ENCODE results near the gene RASSF9.

The RASSF9 gene

GRCh38 chr12:85836197-85837090, at the start of gene RASSF9:
Gene RASSF9 (minus strand): TSS chr12:85836409. CDS start chr12:85836201, 208 bp downstream.
- no peak for DNase-seq (ENCODE audit: low read depth, low spot score)

- DNase-seq (ENCODE audit: low read depth, low spot score) = no peak
Observed at GRCh38 chr12:85883763-85884162, 47.6 kb upstream of the RASSF9 start.

GRCh38 chr12:85877459-85877858, 41.2 kb upstream of the RASSF9 start:
- DNase-seq (ENCODE audit: low read depth, low spot score) = no peak

- DNase-seq (ENCODE audit: low read depth, low spot score) = no peak
Observed at GRCh38 chr12:85874031-85874461, 37.8 kb upstream of the RASSF9 start, which contains the start of gene NTS. Gene NTS (plus strand): TSS chr12:85874295. CDS start chr12:85874404, 109 bp downstream.

GRCh38 chr12:85872497-85873091, 36.4 kb upstream of the RASSF9 start:
- no peak for DNase-seq (ENCODE audit: low read depth, low spot score)

GRCh38 chr12:85866986-85867776, 31.0 kb upstream of the RASSF9 start:
- no peak for DNase-seq (ENCODE audit: low read depth, low spot score)

GRCh38 chr12:85865890-85866289, 29.7 kb upstream of the RASSF9 start:
- no peak for DNase-seq (ENCODE audit: low read depth, low spot score)

- DNase-seq (ENCODE audit: low read depth, low spot score) = no peak
Observed at GRCh38 chr12:85856966-85857365, 20.8 kb upstream of the RASSF9 start.

GRCh38 chr12:85855305-85855704, 19.1 kb upstream of the RASSF9 start:
- DNase-seq (ENCODE audit: low read depth, low spot score) = no peak

- no peak for DNase-seq (ENCODE audit: low read depth, low spot score)
Observed at GRCh38 chr12:85849344-85849743, 13.1 kb upstream of the RASSF9 start.

- DNase-seq (ENCODE audit: low read depth, low spot score) = no peak
Observed at GRCh38 chr12:85843606-85844310, 7.5 kb upstream of the RASSF9 start.

- DNase-seq (ENCODE audit: low read depth, low spot score) = no peak
Observed at GRCh38 chr12:85835426-85836196, 598 bp downstream of the RASSF9 start.

- no peak for DNase-seq (ENCODE audit: low read depth, low spot score)
Observed at GRCh38 chr12:85834378-85834777, 1.8 kb downstream of the RASSF9 start.

GRCh38 chr12:85833579-85833978, 2.6 kb downstream of the RASSF9 start:
- DNase-seq (ENCODE audit: low read depth, low spot score) = no peak

- DNase-seq (ENCODE audit: low read depth, low spot score) = no peak
Observed at GRCh38 chr12:85831327-85831990, 4.8 kb downstream of the RASSF9 start.

GRCh38 chr12:85829391-85829790, 6.8 kb downstream of the RASSF9 start:
- DNase-seq (ENCODE audit: low read depth, low spot score) = no peak

- no peak for DNase-seq (ENCODE audit: low read depth, low spot score)
Observed at GRCh38 chr12:85828576-85828975, 7.6 kb downstream of the RASSF9 start.

- no peak for DNase-seq (ENCODE audit: low read depth, low spot score)
Observed at GRCh38 chr12:85825746-85826145, 10.5 kb downstream of the RASSF9 start.

- no peak for DNase-seq (ENCODE audit: low read depth, low spot score)
Observed at GRCh38 chr12:85823436-85824180, 12.6 kb downstream of the RASSF9 start.
